Activated T-helper 2 cell treated with anti-CD3 and anti-CD28 coated beads, Interferon-gamma antibody, Interleukin-2, Interleukin-4, amounts not matched to agents 10 μg/mL and 5 μg/mL and 100 μg/mL, durations not matched to agents 14 hours and 24 hours and 36 hours (primary cell): ENCODE data around the gene ZNF69. TPM values are rescaled to one million over a fixed set of nuclear protein-coding genes. Genes with fewer than 3 reads are reported as not detected.
"Not testable (repeated sequence)": the region's sequence is repeated elsewhere in the genome, so short reads cannot be mapped to it uniquely, and the experiment has no call there.

Experiments used
- DNase-seq: peaks from one replicate; pipeline ENCODE4 v3.0.0; 2021; ENCODE audit warnings: low spot score
- H3K27ac Mint-ChIP-seq: one replicate; pipeline ENCODE4 v1.8.0; 2021; ENCODE audit warnings: mixed read lengths
- H3K27me3 Mint-ChIP-seq: one replicate; pipeline ENCODE4 v1.8.0; 2021; ENCODE audit warnings: low read depth, mixed read lengths
- H3K36me3 Mint-ChIP-seq: one replicate; pipeline ENCODE4 v1.8.0; 2021; ENCODE audit warnings: low read depth, mixed read lengths
- H3K4me1 Mint-ChIP-seq: one replicate; pipeline ENCODE4 v1.8.0; 2021; ENCODE audit warnings: low read depth, mixed read lengths
- H3K4me3 Mint-ChIP-seq: one replicate; pipeline ENCODE4 v1.8.0; 2021; ENCODE audit warnings: low read depth, mild to moderate bottlenecking, moderate library complexity, mixed read lengths
- H3K9me3 Mint-ChIP-seq: one replicate; pipeline ENCODE4 v1.8.0; 2021; ENCODE audit warnings: mixed read lengths
- intact Hi-C: fragments of 100-400 bp; cut with micrococcal nuclease; formaldehyde crosslinking; loops from one replicate; pipeline ENCODE4 v1.15.1; 2023
- total RNA-seq: library from RNA; stranded (reverse); gene quantifications from 2 replicates; pipeline ENCODE4 v1.2.3, GENCODE V29; 2022

The ZNF69 gene
- total RNA-seq, 1 donor from 2014 or later: 1.6 TPM

GRCh38 chr19:11944656-11945055 lies 57.1 kb downstream of the ZNF69 start:
- H3K36me3 Mint-ChIP-seq: peaks cover 97% of the 10 kb centered on the region
- H3K4me3 Mint-ChIP-seq: no peak overlapping the region
- intact Hi-C loops: no loop called here
- H3K4me1 Mint-ChIP-seq: no peaks in the 10 kb centered on the region
- no peaks in the 10 kb centered on the region for H3K27me3 Mint-ChIP-seq
- DNase-seq: no peak
- H3K27ac Mint-ChIP-seq: no peak overlapping the region
- H3K9me3 Mint-ChIP-seq: peaks cover 92% of the 10 kb centered on the region

DNA sequence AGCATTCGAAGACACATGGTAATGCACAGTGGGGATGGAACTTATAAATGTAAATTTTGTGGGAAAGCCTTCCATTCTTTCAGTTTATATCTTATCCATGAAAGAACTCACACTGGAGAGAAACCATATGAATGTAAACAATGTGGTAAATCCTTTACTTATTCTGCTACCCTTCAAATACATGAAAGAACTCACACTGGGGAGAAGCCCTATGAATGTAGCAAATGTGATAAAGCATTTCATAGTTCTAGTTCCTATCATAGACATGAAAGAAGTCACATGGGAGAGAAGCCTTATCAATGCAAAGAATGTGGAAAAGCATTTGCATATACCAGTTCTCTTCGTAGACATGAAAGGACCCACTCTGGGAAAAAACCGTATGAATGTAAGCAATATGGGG lies 61.1 kb downstream of the ZNF69 start:
- H3K4me1 Mint-ChIP-seq: no peaks in the 10 kb centered on the region
- H3K27me3 Mint-ChIP-seq: no peaks in the 10 kb centered on the region
- no peak overlapping the region for H3K4me3 Mint-ChIP-seq
- H3K9me3 Mint-ChIP-seq: peaks cover 92% of the 10 kb centered on the region
- no peak overlapping the region for H3K27ac Mint-ChIP-seq
- intact Hi-C loops: no loop called here
- no peak for DNase-seq
- peaks cover 89% of the 10 kb centered on the region for H3K36me3 Mint-ChIP-seq

DNA sequence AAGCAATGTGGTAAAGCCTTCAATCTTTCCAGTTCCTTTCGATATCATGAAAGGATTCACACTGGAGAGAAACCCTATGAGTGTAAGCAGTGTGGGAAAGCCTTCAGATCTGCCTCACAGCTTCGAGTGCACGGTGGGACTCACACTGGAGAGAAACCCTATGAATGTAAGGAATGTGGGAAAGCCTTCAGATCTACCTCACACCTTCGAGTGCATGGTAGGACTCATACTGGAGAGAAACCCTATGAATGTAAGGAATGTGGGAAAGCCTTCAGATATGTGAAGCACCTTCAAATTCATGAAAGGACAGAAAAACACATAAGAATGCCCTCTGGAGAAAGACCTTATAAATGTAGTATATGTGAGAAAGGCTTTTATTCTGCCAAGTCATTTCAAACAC lies 61.6 kb downstream of the ZNF69 start:
- intact Hi-C loops: no loop called here
- no peaks in the 10 kb centered on the region for H3K4me1 Mint-ChIP-seq
- H3K27me3 Mint-ChIP-seq: no peaks in the 10 kb centered on the region
- H3K4me3 Mint-ChIP-seq: no peak overlapping the region
- peaks cover 88% of the 10 kb centered on the region for H3K36me3 Mint-ChIP-seq
- H3K27ac Mint-ChIP-seq: no peak overlapping the region
- H3K9me3 Mint-ChIP-seq: peaks cover 92% of the 10 kb centered on the region
- DNase-seq: no peak

- H3K27me3 Mint-ChIP-seq, H3K27ac Mint-ChIP-seq, H3K4me3 Mint-ChIP-seq, DNase-seq, intact Hi-C loops, H3K4me1 Mint-ChIP-seq: not testable (repeated sequence)
- H3K9me3 Mint-ChIP-seq: peaks cover 91% of the 10 kb centered on the region
- H3K36me3 Mint-ChIP-seq: peaks cover 83% of the 10 kb centered on the region
Observed at GRCh38 chr19:11949614-11950080, 62.1 kb downstream of the ZNF69 start.

GRCh38 chr19:11950312-11950711 lies 62.7 kb downstream of the ZNF69 start:
- no peaks in the 10 kb centered on the region for H3K27me3 Mint-ChIP-seq
- intact Hi-C loops: no loop called here
- H3K4me1 Mint-ChIP-seq: no peaks in the 10 kb centered on the region
- DNase-seq: no peak
- no peak overlapping the region for H3K27ac Mint-ChIP-seq
- H3K4me3 Mint-ChIP-seq: no peak overlapping the region
- peaks cover 89% of the 10 kb centered on the region for H3K9me3 Mint-ChIP-seq
- peaks cover 79% of the 10 kb centered on the region for H3K36me3 Mint-ChIP-seq

Other genes starting within 250 kb of the ZNF69 start
- gene ZNF823, start 148.8 kb upstream of the ZNF69 start, total RNA-seq: 3.6 TPM in 2 replicates
- 4.2 and 4.9 TPM in 2 replicates for gene ZNF441, start 120.8 kb upstream of the ZNF69 start, total RNA-seq
- 0.67 and 0.82 TPM in 2 replicates for gene ZNF491, start 89.3 kb upstream of the ZNF69 start, total RNA-seq
- gene ZNF440, start 73.5 kb upstream of the ZNF69 start, total RNA-seq: 10.8 and 11.0 TPM in 2 replicates
- 4.3 and 5.1 TPM in 2 replicates for gene ZNF439, start 39.1 kb upstream of the ZNF69 start, total RNA-seq
- 14.5 and 14.6 TPM in 2 replicates for gene ZNF700, start 37.3 kb downstream of the ZNF69 start, total RNA-seq
- 0.43 and 0.74 TPM in 2 replicates for gene ZNF763, start 77.3 kb downstream of the ZNF69 start, total RNA-seq
- 0.55 TPM in 2 replicates for gene ZNF433, start 147.9 kb downstream of the ZNF69 start, total RNA-seq
- 0.98 and 1.3 TPM in 2 replicates for gene ZNF878, start 165.2 kb downstream of the ZNF69 start, total RNA-seq
- gene ZNF844, start 176.9 kb downstream of the ZNF69 start, total RNA-seq: 1.7 and 2.0 TPM in 2 replicates